HEK293 (cell line): ENCODE results near the gene CYP27A1.

Source experiments
- CTCF ChIP-seq: fragments of 450-650 bp; formaldehyde crosslinking; IDR thresholded peaks from 2 replicates; pipeline ENCODE4 v1.5.1; 2016; ENCODE audit warnings: missing biosample characterization, missing genetic modification characterization
- ELK4 ChIP-seq: IDR thresholded peaks from 2 replicates; pipeline ENCODE4 v1.6.1; 2011; ENCODE audit warnings: mild to moderate bottlenecking, low read depth, low read length, borderline replicate concordance
- KLF16 ChIP-seq: fragments of 450-650 bp; formaldehyde crosslinking; IDR thresholded peaks from 2 replicates; pipeline ENCODE4 v1.5.1; 2017; ENCODE audit warnings: missing biosample characterization, missing genetic modification characterization
- TCF7L2 ChIP-seq: IDR thresholded peaks from 2 replicates; pipeline ENCODE4 v1.6.1; 2011; ENCODE audit warnings: low read depth, mild to moderate bottlenecking, inconsistent platforms, low read length, moderate library complexity, borderline replicate concordance
- TRIM28 ChIP-seq: IDR thresholded peaks from 2 replicates; pipeline ENCODE4 v1.6.1; 2011; ENCODE audit warnings: low read length, control low read depth, borderline replicate concordance
- ZBTB1 ChIP-seq: fragments of 450-650 bp; formaldehyde crosslinking; IDR thresholded peaks from 2 replicates; pipeline ENCODE4 v1.5.1; 2016; ENCODE audit warnings: missing biosample characterization, missing genetic modification characterization
- ZNF175 ChIP-seq: fragments of 450-650 bp; formaldehyde crosslinking; IDR thresholded peaks from 2 replicates; pipeline ENCODE4 v1.5.1; 2016; ENCODE audit warnings: missing biosample characterization, missing genetic modification characterization
- ZNF23 ChIP-seq: fragments of 450-650 bp; formaldehyde crosslinking; IDR thresholded peaks from 2 replicates; pipeline ENCODE4 v1.5.1; 2016; ENCODE audit warnings: missing biosample characterization, missing genetic modification characterization, borderline replicate concordance
- ZNF24 ChIP-seq: fragments of 450-650 bp; formaldehyde crosslinking; IDR thresholded peaks from 2 replicates; pipeline ENCODE4 v1.5.1; 2016; ENCODE audit warnings: missing biosample characterization, missing genetic modification characterization
- ZNF510 ChIP-seq: fragments of 450-650 bp; formaldehyde crosslinking; IDR thresholded peaks from 2 replicates; pipeline ENCODE4 v1.5.1; 2018; ENCODE audit warnings: mild to moderate bottlenecking, missing genetic modification characterization, missing biosample characterization; ENCODE audit not compliant: insufficient replicate concordance
- ZNF747 ChIP-seq: fragments of 450-650 bp; formaldehyde crosslinking; IDR thresholded peaks from 2 replicates; pipeline ENCODE4 v1.5.1; 2016; ENCODE audit warnings: missing biosample characterization, missing genetic modification characterization
- ZSCAN5A ChIP-seq: fragments of 450-650 bp; formaldehyde crosslinking; IDR thresholded peaks from 2 replicates; pipeline ENCODE4 v1.5.1; 2016; ENCODE audit warnings: missing biosample characterization, missing genetic modification characterization

GRCh38 chr2:218824004-218824403 is 42.1 kb downstream of the CYP27A1 start:
- TF ChIP-seq CTCF (tag by site-specific recombination) (no peak), ZNF24 (tag by site-specific recombination) (no peak), ZNF23 (tag by site-specific recombination) (no peak), ZNF175 (tag by site-specific recombination) (no peak), ELK4 (no peak), ZBTB1 (tag by site-specific recombination) (no peak), TCF7L2 (no peak), ZNF747 (tag by site-specific recombination) (no peak), KLF16 (tag by site-specific recombination) (no peak), ZSCAN5A (no peak), TRIM28 (no peak), ZNF510 (tag by site-specific recombination) (no peak)
